NCI-H345 treated with DMSO at 0.1 percent for 48 hours (cell line): Measurements from ENCODE around the gene RADIL.

Experiments used
- DNase-seq: peaks from one replicate; lab custom pipeline; 2025; ENCODE audit not compliant: unreplicated experiment; lab: John Stamatoyannopoulos, UW

RADIL gene

DNA sequence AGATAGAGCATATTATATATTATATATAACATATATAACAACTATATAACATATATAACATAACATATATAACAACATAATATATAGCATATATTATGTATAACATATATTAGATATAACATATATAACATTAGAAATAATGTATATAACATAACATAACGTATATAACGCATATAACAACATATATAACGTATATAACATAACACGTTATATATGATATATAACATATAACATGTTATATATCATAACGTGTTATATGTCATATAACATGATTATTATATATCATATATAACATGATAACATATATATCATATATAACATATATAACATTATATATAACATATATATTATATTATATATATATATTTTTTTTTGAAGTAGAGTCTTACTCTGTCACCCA lies 104.4 kb downstream of the RADIL start:
- no peak for DNase-seq

DNA sequence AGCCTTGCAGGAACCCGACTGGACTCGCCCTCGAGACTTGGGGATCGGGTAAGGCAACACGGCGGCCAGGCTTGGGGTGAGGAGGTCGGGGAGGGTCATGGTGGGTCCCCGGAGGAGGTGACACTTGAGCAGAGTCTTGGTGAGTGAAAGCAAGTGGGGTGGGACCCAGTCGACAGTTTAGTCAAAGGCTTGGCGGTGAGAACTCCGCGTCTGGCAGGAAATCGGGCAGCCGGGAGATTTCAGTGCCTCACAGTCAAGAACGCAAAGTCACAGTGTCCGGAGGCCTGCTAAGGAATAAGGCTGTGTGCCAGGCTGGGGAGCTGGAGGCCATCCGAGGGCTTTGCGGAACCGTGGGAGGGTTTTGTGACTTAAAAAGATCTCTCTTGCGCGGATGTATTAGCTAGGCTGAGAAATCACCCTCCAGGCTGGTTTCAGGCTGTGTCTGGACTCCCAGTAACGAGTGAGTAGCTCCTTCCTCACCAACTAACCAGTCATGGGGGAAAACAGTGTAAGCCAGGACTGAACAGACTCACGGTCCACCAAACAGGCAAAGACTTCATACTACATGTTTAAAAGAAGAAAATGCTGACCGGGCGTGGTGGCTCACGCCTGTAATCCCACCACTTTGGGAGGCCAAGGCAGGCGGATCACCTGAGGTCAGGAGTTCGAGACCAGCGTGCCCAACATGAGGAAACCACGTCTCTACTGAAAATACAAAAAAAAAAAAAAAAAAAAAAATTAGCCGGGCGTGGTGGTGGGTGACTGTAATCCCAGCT lies 107.5 kb downstream of the RADIL start:
- no peak for DNase-seq

DNA sequence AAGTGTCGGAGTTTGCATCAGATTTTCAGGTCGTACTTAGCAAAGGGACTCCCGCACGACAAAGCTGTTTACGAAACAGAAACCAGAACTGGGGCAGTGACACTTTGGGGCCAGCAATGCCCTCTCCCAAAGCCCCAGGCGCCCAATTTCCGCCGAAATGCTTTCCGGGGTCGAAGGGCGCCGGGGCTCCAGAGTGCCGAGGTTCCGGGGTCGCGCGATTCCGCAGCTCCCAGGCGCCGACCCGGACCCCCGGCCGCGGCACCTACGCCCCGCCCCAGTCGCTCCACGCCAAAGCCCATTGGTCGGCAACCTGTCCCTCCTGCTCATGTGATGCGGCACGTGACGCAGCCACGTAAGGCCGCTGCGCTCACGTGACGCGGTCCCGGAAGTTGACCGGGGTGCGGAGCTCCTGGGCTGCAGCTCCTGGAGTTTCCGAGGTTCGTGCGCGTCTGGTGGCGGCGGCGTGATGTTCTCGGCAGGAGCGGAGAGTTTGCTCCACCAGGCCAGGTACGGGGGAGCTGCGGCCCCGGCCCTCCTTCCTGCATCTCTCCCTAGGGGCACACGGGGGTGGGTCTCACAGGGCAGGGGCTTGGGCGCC lies 108.2 kb downstream of the RADIL start, which contains the start of gene AP5Z1:
AP5Z1 (plus strand) TSS at position 374 of the 598 bp plus-strand sequence; CDS start at position 467, 93 bp downstream.
- DNase-seq: peak; percentile 84

DNA sequence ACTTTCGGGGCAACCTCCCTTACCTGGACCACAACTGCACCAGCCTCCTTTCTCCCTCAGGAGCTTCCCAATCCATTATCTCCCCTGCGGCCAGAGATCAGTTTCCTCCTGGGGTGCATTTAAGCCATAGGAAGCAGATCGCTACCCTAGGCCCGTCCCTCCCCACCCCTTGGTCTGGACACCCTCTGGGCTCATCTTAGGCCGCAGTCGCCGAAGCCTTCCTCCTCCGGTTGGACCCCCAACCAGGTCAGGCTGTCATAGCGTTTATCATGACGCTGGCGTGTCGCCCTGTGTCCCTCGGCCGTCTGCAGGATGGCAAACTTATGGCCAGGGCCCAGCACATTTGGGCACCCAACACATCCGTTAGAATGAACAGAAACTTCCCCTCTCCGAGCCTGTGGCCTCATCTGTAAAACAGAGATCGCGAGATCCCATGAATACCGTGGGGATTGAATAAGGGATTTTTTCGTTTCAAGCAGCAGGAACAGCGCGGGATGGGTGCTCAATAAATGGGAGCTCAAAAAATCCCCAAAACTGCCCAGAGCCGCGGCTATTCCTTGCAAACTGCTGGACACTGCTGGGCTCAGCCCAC lies 108.8 kb downstream of the RADIL start:
- DNase-seq: no peak

DNA sequence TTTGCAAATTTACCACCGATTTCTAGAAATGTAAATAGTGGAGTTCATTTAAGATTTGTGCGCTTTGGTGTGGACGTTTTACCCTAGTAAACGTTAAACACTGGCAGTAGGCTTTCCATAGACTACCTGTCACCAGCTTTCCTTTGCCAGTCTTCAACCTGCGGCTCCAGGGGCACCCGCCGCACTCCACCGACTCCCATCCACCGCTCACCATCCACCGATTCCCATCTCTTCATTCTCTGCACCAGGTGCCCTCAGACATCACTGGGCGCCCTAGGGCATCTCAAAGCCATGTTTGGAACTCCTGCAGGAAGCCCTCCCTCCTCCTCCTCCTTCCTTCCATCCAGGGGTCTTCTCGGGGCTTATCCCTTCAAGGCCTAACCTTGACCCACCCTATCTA lies 109.5 kb downstream of the RADIL start:
- no peak for DNase-seq

DNA sequence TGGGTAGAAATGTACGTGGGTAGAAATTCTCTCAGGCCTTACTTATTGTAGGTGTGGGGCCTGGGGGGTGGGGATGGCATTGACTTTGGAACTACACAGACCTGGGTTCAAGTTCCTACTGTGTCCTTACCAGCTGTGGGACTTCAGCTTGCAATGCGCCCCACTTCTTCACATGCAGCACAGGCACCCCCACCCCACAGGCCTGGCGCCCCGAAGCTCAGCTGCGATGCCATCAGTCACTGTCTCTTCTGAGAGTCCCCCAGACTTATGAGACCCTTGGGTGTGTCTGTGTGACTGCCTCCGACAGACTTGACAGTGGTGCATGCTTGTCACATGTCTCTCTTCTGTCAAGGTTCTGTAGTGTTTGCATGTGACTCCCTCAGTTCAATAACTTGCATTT lies 111.2 kb downstream of the RADIL start:
- no peak for DNase-seq

DNA sequence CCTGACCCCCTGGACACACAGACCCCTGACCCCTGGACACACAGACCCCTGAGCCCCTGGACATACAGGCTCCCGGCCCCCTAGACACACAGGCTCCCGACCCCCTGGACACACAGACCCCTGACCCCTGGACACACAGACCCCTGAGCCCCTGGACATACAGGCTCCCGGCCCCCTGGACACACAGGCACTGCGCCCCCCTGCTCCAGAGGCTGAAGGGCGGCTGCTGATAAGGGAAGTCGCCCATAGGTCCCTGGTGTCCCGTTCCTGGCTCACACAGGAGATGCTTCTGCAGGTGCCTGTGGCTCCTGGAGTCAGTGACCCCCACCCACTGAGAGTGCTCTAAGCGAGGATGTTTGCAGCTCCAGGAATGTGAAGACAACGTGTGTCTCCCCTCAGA lies 111.8 kb downstream of the RADIL start:
- DNase-seq: no peak

DNA sequence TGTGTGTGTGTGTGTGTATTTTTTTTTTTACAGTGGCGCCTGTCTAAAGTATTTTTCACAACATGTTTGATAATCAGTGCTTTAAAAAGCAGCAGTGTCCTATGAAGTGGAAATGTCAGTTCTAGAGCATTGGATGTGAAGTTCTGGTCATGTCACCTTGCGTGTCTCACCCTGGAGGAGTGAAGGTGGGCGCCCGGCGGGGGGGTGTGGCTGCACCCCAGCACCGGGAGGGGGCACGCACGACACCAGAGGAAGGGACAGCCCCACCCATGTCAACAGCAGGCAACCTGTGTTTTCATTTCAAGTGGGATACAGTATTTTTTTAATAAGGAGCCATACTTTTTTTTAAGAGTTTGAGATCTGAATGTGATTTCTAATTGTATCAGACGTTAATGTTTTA lies 112.6 kb downstream of the RADIL start:
- no peak for DNase-seq

DNA sequence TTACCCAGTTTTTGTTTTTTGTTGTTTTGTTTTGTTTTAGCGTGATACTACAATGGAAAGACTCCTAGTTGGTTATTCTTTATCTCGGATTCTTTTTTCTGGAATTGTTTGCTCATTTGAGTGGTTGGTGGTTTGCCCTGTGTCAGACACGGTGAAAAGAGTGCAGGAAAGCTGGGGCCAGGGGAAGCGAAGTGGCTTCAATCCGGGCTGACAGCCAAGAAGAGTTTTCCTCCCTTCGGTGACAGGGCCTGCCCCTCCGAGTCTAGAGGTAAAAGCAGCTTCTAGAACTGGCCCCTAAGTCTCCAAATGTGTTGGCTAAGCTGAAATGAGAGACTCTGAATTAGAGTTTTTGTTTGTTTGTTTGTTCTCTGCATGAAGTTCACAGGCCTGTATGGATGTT lies 113.8 kb downstream of the RADIL start:
- peak; percentile 4 for DNase-seq

DNA sequence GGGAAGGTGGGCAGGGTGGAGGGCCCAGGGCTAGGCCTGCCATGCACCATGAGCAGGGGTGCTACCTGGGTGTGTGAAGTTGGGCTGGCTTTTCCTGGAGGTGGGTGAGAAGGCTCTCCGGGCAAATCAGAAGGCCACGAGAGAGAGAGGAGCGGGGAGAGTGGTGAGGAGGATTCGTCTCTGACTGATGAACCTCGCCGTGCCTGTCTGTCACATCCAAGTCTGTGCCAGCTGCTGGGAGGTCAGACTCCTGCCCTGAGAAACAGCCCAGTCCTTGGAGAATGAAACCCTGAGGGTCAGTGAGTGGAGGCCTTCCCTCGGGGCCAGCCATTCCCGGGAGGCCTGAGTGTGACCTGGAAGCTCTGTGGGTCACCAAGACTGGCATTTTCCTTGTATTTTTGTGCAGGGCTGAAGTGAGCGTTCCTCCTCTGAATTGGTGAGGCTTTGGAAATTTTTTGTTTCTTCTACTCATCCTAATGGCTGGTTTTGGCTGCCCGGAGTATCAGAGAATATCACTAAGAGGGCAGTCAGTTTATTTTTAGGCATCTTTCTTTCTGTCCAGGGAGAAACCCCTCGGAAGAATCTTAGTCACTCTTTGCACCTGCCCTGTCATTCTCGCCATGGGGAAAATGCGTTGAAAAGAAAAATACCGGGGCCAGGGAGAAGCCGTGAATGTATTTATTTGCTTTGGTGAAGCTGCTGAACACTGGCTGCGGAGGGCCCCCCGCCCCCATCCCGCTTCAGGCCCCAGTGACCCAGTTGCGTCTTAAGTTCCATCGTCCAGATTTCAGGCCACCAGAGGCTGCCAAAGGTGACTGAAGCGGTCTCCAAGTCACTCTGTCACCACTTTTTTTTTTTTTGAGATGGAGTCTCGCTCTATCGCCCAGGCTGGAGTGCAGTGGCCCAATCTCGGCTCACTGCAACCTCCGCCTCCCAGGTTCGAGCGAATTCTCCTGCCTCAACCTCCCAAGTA lies 114.6 kb downstream of the RADIL start:
- no peak for DNase-seq

DNA sequence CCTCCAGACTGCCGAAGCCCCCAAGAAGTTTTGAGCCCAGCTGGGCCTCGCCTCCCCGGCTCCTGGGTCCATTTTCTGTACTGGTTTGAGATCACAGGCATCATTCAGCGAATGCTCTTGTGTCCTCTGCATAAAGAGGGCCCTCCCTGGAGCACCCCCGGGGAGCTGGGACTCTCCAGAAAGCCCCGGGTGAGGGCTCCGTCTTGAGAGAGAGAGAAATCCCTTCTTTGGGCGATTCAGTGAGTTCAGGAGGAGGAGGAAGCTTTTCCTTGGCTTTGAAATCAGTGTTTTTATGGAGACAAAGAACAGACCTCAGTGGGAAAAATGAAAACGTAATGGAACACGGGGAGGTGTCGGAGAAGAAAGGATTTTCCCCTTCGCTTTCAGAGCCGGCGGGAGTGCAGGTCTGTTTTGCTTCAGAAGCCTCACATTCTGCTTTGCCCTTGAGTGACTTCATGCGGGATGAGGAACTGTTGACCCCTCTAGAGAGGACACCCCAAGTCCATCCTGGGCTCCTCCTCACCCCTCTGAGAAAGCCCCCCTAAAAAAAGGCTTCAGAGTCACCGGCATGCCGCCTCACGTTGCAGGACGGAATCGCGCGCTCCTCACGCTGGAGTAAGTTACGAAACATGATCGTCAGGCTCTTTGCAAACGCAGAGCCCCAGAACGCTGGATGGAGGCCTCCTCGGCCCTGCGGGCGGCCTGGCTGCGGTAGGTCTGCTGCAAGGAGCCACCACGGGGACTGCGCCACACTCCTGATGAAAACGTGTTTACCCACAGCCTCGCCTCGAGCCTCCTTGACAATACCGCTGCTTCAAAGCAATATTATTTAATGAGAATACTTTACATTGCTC lies 116.6 kb downstream of the RADIL start:
- no peak for DNase-seq

DNA sequence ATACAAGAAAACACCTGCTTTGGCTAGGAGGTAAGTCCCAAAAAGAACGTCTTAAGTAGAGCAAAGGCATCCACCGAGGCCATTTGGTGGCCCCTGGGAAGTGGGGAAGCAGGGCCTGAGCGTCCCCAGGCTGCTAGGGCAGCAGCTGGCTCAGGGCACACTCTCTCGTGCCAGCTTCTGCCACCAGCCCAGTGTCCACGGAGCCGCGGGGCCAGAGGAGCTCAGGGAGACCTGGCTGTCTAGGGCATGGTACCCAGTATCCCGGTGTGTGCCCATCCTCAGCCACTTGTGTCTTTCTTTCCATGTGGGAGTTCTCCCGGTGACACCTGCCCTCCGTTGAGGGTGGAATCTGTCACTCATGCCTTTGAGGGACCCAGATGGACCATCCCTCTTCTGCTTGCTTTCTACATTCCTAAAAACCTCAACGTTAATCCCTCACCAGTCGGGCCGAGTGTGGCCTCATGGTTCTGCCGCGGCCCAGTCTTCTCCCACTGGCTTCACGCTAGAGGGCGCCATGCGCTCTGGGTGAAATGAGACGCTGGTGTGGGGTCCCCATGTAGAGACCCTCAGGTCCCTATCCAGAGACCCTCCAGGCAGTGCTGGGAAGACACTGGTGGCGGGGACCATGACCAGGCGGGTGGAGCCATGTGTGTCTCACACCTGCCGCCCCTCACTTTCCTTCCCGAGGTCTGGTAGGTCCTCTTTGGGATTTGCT lies 117.6 kb downstream of the RADIL start:
- DNase-seq: no peak

DNA sequence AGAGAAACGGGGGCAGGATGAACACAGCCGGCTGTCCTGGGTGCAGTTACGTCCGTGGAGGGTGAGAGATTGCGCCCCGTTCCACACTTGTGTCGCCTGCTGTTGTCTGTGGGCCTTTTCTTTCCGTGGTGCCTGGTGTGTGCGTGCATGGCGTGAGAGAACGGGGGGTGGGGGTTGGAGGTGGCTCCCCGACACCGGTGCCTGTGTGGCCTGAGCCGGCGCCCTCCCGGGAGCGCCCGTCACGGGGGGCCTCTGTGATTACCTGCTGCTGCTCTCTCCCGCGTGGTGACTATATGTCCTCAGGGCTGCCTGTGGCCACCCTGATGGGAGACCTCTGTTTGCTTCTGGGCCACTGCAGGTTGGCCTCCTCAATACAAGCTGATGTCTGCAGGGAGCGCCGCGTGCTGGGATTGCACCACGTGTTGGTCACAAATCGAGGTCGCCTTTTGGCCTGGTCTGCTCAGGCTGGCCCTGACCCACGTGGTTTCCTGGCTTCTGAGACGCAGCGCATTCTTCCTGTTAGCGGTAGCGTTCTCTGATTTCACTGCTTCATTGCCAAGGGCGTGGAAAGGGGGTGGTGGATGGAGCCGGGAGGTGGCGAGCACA lies 119.0 kb downstream of the RADIL start:
- DNase-seq: no peak

DNA sequence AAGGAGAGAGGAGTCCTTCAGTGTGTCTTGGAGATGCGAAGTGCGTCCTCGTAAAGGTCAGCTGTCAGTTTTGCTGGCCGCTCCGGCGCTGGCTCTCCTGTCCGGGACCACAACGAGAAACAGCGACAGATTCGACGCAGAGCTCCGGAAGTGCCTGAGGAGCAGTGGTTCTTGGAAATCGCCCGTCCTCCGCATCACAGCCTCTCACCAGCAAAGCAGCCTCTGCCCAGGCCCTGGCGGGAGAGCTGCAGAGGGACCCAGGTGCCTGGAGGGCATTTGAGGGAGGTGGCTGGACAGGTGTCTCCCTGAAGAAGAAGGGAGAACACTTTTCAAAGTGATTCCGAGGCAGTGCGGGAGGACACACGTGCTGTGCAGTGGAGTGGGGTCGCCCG lies 119.7 kb downstream of the RADIL start:
- no peak for DNase-seq

DNA sequence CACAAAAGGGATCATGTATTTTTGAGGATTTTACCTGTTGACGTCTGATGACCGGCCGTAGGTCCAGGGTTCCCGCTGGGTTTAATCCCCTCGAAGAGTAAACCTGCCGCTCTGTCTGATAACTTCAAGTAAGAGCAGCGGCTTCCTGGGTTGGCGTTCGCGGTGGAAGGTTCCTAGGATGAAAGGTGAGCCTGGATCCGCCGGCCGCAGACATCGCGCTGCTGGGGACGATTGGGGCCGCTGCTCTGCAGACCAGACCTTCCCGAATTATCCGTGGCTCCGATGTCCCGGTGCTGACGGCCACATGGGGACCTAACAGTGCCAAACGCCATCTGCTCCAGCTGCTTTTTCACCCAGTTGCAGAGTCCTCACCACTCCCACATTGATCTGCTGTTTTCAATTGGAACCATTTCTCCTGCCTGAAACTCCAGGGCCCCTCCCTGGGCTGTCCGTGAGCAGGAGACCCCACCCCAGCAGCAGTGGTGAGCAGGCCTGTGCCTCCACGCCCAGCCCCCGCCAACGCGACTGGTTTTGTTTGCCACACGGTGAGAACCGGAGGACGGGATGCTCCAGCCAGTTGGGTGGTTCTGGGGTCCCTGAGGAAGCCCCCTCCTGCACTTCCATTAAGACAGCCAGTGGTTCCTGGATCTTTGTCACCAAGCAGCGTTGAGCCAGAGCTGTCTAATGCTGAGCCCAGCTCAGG lies 120.3 kb downstream of the RADIL start:
- DNase-seq: no peak

DNA sequence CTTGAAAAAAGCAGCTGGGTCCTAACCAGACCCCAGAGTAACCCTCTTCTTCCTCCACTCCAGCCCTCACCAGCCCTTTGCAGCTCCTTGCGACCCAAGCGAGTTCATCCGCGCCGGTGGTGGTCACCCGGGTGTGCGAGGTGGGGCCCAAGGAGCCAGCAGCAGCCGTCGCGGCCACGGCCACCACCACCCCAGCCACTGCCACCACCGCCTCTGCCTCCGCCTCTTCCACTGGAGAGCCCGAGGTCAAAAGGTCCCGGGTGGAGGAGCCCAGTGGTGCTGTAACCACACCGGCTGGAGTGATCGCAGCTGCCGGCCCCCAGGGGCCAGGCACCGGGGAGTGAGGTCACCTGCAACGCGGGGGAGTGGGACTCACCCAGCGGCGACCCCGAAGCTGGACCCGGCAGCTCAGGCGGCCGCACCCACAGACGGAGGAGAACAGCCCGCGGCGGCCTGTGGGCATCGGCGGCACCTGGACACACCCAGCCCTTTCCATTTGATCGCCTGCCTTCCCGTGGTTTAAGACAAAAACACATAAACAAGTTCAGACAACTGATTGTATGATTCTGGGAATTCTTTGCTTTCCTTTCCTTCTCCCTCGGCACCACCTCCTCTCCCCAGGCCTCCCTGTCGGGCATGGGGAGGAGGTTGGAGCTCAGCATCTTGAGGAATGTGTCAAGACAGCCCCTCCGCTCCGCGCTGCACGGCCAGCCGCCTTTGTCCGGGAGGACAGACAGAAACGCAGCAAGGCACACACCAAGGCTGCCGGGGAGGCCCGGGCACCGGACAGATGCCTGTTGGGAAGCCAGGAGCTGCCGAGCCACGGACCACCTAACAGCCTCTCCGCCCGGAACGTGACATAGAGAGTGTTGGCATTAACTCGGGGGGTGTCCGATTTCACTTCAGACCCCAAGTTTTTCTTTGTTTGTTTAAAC lies 121.1 kb downstream of the RADIL start:
- DNase-seq: no peak

DNA sequence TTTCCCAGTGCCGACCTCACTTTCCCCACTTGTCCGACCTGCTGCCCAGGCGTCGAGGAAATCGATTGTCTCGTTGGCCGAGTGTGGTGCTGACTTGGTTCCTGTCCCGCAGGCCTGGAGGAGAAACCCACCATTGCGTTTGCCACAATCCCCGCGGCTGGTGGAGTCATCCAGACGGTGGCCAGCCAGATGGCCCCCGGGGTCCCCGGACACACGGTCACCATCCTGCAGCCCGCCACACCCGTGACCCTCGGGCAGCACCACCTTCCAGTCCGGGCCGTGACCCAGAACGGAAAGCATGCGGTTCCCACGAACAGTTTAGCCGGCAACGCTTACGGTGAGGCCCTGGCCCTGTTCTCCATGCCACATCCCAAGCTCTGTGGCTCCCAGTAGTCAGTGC lies 122.6 kb downstream of the RADIL start:
- no peak for DNase-seq

DNA sequence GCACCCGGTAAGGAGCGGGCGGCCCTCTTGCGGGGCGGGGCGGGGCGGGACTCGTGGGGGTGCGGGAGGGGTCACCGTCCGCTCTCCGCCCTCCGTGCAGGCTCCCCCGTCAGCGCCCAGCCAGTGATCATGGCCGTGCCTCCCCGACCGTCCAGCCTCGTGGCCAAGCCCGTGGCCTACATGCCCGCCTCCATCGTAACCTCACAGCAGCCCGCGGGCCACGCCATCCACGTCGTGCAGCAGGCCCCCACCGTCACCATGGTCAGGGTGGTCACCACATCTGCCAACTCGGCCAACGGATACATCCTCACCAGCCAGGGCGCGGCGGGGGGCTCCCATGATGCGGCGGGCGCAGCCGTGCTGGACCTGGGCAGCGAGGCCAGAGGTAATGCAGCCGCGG lies 124.3 kb downstream of the RADIL start:
- DNase-seq: no peak
